Common myeloid progenitor, CD34-positive (primary cell): ENCODE results near the gene ZNF358.

Source experiments
- CTCF ChIA-PET: fragments of 350-600 bp; sonication (Branson Sonifier 250); formaldehyde crosslinking; loops from one replicate; lab custom pipeline; 2021; ENCODE audit warnings: antibody characterized with exemption; lab: Charles Lee
- POLR2A ChIA-PET: fragments of 350-600 bp; sonication (Branson Sonifier 250); formaldehyde crosslinking; loops from one replicate; lab custom pipeline; 2021; ENCODE audit warnings: antibody characterized with exemption; lab: Charles Lee
- DNase-seq, 3 donors: peaks; one replicate each; pipeline versions ENCODE4 v3.0.0 to v3.0.0-alpha.2; 2013
- H3K27ac ChIP-seq, 2 experiments: 1 replicate in 1 of 2; 2 replicates in 1 of 2; pipeline ENCODE4 v1.7.0; 2013; ENCODE audit warnings: inconsistent platforms in 2 of 2, low read length in 2 of 2, mild to moderate bottlenecking in 2 of 2, low read depth in 1 of 2, moderate library complexity in 1 of 2; ENCODE audit not compliant: severe bottlenecking in 2 of 2, insufficient read depth in 1 of 2, poor library complexity in 1 of 2
- H3K27me3 ChIP-seq, 5 experiments: replicated peaks in 2 of 5; 1 replicate in 3 of 5; 2 replicates in 2 of 5; pipeline versions ENCODE4 v1.6.1 to v1.7.0; 2013; ENCODE audit warnings: low read length in 4 of 5, mild to moderate bottlenecking in 2 of 5, moderate library complexity in 2 of 5, inconsistent platforms in 1 of 5; ENCODE audit not compliant: insufficient read depth in 5 of 5, control insufficient read depth in 4 of 5
- H3K36me3 ChIP-seq, 4 experiments: 1 replicate in 2 of 4; 2 replicates in 2 of 4; pipeline versions ENCODE4 v1.6.1 to v1.7.0; 2013; ENCODE audit warnings: low read length in 3 of 4, control low read depth in 1 of 4, mild to moderate bottlenecking in 1 of 4; ENCODE audit not compliant: control insufficient read depth in 4 of 4, insufficient read depth in 4 of 4
- H3K4me1 ChIP-seq, 4 experiments: 1 replicate in 3 of 4; 2 replicates in 1 of 4; pipeline versions ENCODE4 v1.6.1 to v1.7.1; 2013; ENCODE audit warnings: low read length in 3 of 4, mild to moderate bottlenecking in 3 of 4, control low read depth in 1 of 4, inconsistent platforms in 1 of 4, moderate library complexity in 1 of 4; ENCODE audit not compliant: control insufficient read depth in 4 of 4, insufficient read depth in 4 of 4; ENCODE audit errors: control extremely low read depth in 1 of 4
- H3K4me3 ChIP-seq, 7 experiments: 1 replicate in 4 of 7; 2 replicates in 3 of 7; pipeline versions ENCODE4 v1.5.1 to v1.7.0; 2013; ENCODE audit warnings: mild to moderate bottlenecking in 7 of 7, low read length in 6 of 7, moderate library complexity in 6 of 7, inconsistent platforms in 2 of 7, low read depth in 2 of 7, control low read depth in 1 of 7; ENCODE audit not compliant: insufficient read depth in 4 of 7, control insufficient read depth in 1 of 7; ENCODE audit errors: extremely low read depth in 1 of 7
- H3K9me3 ChIP-seq, 5 experiments: 1 replicate in 4 of 5; 2 replicates in 1 of 5; pipeline versions ENCODE4 v1.6.1 to v1.7.1; 2013; ENCODE audit warnings: low read length in 4 of 5, mild to moderate bottlenecking in 2 of 5, inconsistent platforms in 1 of 5, low read depth in 1 of 5, moderate library complexity in 1 of 5; ENCODE audit not compliant: control insufficient read depth in 4 of 5, insufficient read depth in 2 of 5; ENCODE audit errors: control extremely low read depth in 1 of 5
- WGBS: methylation state at CpG from one replicate; pipeline ENCODE4 v1.1.5; 2013; ENCODE audit not compliant: insufficient coverage; 5-methylcytosine and 5-hydroxymethylcytosine counted together

Gene ZNF358

DNA sequence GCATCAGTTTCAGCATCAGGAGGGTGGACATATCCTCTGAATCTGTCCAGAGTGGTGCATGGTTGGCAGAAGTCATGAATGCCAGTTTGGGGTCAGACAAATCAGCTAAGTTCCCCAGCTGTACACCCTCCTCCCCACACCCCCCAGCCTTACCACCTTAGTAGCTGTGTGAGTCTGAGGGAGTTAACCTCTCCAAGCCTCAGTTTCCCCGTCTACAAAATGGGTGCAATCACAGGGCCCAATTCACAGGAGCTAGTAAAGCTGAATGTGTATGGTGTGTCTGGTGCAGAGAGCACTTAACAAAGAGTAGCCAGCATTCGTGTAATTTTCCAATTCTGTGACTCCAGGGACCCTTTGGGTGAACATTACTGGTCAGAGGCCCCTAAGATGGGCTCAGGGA lies 13.4 kb upstream of the ZNF358 start:
- no peak overlapping the region for H3K4me3 ChIP-seq
- H3K4me1 ChIP-seq = peaks cover 0 to 24% (median 20%) of the 10 kb centered on the region in 4 experiments
- peaks cover 0 to 6% (median 0%) of the 10 kb centered on the region in 5 experiments for H3K9me3 ChIP-seq
- WGBS = 58% methylated on average over 2 of the region's 2 CpGs
- H3K36me3 ChIP-seq = no peaks in the 10 kb centered on the region
- ChIA-PET CTCF (no interaction called here), POLR2A (no interaction called here)
- DNase-seq = no peak
- no peak overlapping the region for H3K27ac ChIP-seq
- peaks cover 0 to 23% (median 7%) of the 10 kb centered on the region in 5 experiments for H3K27me3 ChIP-seq

DNA sequence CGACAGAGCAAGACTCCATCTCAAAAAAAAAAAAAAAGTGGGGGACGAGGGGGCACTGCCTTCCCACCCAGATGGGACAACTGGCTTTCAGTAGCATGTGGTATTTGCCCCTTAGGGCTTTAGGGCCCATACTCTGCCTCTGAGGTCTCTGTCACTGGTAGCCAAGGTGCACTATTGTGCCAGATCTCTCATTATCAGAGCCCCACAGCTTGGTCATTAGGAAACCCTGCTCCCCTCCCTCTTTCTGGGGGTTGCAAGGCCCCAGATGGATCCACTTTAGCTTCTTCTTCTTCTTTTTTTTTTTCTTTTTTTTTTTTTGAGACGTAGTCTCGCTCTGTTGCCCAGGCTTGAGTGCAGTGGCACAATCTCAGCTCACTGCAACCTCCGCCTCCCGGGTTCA lies 11.2 kb upstream of the ZNF358 start:
- Histone ChIP-seq H3K4me3 (no peak overlapping the region), H3K4me1 (peaks cover 0 to 24% (median 20%) of the 10 kb centered on the region in 4 experiments), H3K9me3 (peaks cover 0 to 6% (median 0%) of the 10 kb centered on the region in 5 experiments), H3K27ac (no peak overlapping the region), H3K36me3 (no peaks in the 10 kb centered on the region), H3K27me3 (peaks cover 0 to 23% (median 7%) of the 10 kb centered on the region in 5 experiments)
- WGBS = 81% methylated on average over 4 of the region's 6 CpGs
- DNase-seq = peak; percentile 61 to 92 (median 84)
- POLR2A ChIA-PET = interaction anchor here (0.6 kb wide), 1 partner anchor 31 kb away, joined by 3 read pairs; the partner anchor contains the start of gene PNPLA6
- CTCF ChIA-PET = interaction anchor here (1.1 to 4.6 kb wide), 4 partner anchors 7 to 16 kb away, joined by 4 to 18 read pairs (median 4); a partner anchor contains a TSS

DNA sequence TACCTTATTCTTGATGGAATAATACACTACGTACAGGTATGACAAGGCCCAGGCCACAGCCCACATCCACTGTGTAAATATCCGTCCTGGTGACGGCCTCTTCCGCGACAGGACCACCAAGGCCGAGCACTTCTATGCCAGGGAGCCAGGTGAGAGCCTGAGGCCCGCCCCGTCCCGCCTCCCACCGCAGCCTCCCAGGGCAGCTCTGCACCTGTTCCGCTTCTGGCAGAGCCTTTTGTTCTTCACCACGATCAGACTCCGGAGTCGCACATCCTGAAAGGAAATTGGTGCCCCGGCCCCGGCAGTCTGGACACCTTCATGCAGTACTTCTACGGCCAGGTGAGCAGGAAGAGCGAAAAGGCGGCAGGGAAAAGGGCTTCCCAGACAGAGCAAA lies 10.6 kb upstream of the ZNF358 start:
- 27% methylated on average over 18 of the region's 19 CpGs for WGBS
- H3K36me3 ChIP-seq = no peaks in the 10 kb centered on the region
- H3K27me3 ChIP-seq = peaks cover 0 to 21% (median 4%) of the 10 kb centered on the region in 5 experiments
- no peak overlapping the region for H3K27ac ChIP-seq
- CTCF ChIA-PET = interaction anchor here (1.1 to 4.6 kb wide), 4 partner anchors 8 to 16 kb away, joined by 4 to 18 read pairs (median 4); a partner anchor contains a TSS
- H3K4me3 ChIP-seq = peak overlapping the region in 3 of 7 experiments; percentile 28 to 70 (median 65)
- peaks cover 0 to 6% (median 0%) of the 10 kb centered on the region in 5 experiments for H3K9me3 ChIP-seq
- POLR2A ChIA-PET = no interaction called here
- DNase-seq = peak in 2 of 3 donors; percentile 38 to 62
- peaks cover 0 to 24% (median 20%) of the 10 kb centered on the region in 4 experiments for H3K4me1 ChIP-seq

DNA sequence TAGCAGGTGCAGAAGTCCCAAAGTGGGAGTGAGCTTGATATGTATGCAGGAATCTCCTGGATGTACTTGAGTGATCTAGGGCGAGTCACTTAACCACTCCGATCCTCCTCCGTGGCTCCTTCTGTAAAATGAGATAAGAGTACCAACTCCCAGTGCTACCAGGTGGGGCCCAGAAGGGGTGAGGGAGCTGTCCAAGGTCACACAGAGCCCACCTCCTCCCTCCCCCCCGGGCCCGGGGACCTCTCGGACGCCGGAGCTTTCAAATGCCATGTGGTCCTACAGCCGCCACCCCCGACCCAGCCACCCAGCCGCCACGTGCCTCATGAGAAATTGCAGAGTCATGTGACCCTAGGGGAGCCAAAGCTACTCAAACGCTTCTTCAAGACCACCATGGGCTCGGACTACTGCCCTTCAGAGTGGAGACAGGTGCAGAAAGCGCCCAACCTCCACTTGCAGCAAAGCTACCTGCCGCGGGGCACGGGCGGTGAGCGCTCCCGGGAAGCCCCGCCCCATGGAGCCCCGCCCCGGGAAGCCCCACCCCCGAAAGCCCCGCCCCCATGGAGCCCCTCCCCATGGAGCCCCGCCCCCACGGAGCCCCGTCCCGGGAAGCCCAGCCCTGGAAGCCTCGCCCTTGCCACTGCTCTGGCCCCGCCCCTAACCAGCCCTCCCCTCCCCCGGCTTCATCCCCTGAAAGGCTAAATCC lies 10.1 kb upstream of the ZNF358 start:
- DNase-seq = peak; percentile 34 to 81 (median 70)
- WGBS = 5% methylated on average over 14 of the region's 33 CpGs
- H3K36me3 ChIP-seq = no peaks in the 10 kb centered on the region
- H3K4me3 ChIP-seq = peak overlapping the region in 3 of 7 experiments; percentile 28 to 70 (median 65)
- no peak overlapping the region for H3K27ac ChIP-seq
- peaks cover 0 to 17% (median 0%) of the 10 kb centered on the region in 5 experiments for H3K27me3 ChIP-seq
- ChIA-PET POLR2A (no interaction called here), CTCF (interaction anchor here (1.5 to 4.6 kb wide), 2 partner anchors 8 to 9 kb away, joined by 5 to 18 read pairs; a partner anchor contains a TSS)
- peaks cover 0 to 20% (median 17%) of the 10 kb centered on the region in 4 experiments for H3K4me1 ChIP-seq
- peaks cover 0 to 2% (median 0%) of the 10 kb centered on the region in 5 experiments for H3K9me3 ChIP-seq

DNA sequence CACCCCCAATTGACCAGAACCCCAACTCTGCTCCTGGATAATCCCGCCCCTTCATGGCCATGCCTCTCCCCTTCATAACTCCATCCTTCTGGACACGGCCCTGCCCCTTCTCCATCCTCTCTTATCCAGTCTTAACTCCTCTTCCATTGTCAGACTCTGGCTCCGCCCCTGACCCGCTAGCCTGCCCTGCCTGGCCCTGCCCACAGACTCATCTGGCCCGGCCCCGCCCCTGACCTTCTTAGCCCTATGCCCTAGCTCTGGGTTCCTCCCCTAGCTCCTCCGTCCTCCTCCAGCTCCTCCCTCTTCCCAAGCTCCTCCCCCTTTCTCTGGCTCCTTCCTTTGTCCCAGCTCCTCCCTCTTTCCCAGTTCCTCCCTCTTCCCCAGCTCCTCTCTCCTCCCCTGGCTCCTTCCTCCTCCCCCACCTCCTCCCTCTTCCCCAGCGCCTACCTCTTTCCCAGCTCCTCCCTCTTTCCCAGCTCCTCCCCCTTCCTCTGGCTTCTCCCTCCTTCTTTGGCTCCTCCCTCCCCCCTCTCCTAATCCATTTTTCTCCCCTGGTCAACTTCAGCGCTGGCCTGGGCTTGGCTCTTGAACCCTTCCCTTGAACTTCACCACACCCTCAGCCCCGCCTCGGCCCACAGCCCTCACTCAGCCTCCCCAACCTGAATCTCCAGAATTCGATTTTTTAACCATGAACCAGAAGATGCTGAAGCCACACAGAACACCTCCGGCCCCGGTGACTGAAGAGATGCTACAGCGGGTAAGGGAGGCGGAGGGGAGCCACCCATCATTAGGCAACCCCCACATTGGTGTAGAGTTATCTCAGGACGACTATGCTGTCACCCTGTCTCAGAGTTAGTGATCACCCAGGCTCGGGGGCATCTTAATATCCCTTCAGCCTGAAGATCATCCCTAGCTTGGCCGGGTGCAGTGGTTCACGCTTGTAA lies 9.2 kb upstream of the ZNF358 start:
- peak overlapping the region in 1 of 7 experiments; percentile 2 for H3K4me3 ChIP-seq
- POLR2A ChIA-PET = no interaction called here
- DNase-seq = peak; percentile 73 to 86 (median 81)

DNA sequence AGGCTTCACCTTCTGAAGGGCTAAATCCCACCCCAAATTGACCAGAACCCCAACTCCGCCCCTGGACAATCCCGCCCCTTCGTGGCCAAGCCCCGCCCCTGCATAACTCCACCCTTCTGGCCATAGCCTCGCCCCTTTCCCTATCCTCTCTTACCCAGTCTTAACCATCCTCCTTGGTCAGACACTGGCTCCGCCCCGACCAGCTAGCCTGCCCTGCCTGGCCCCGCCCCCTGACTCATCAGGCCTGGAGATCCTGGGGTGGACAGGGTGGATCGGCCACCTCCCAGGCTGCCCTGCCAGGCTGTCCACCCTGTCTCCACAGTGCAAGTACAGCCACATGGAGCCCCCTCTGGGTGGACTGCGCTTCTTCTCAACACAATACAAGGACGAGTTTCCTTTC lies 8.0 kb upstream of the ZNF358 start:
- 45% methylated on average over 10 of the region's 11 CpGs for WGBS
- Histone ChIP-seq H3K36me3 (no peaks in the 10 kb centered on the region), H3K9me3 (peaks cover 0 to 1% (median 0%) of the 10 kb centered on the region in 5 experiments), H3K4me3 (no peak overlapping the region), H3K27ac (no peak overlapping the region), H3K27me3 (no peaks in the 10 kb centered on the region), H3K4me1 (peaks cover 0 to 14% (median 10%) of the 10 kb centered on the region in 4 experiments)
- ChIA-PET CTCF (interaction anchor here (4.6 kb wide), 1 partner anchor 11 kb away, joined by 18 read pairs; a partner anchor contains a TSS), POLR2A (no interaction called here)
- peak; percentile 40 to 56 (median 51) for DNase-seq

More for the DNA sequence above, 9.2 kb upstream of the ZNF358 start:
- Histone ChIP-seq H3K27me3 (peaks cover 0 to 9% (median 0%) of the 10 kb centered on the region in 5 experiments), H3K27ac (no peak overlapping the region), H3K36me3 (no peaks in the 10 kb centered on the region), H3K9me3 (peaks cover 0 to 1% (median 0%) of the 10 kb centered on the region in 5 experiments), H3K4me1 (peaks cover 0 to 14% (median 10%) of the 10 kb centered on the region in 4 experiments)
- CTCF ChIA-PET = interaction anchor here (4.6 kb wide), 1 partner anchor 9 kb away, joined by 18 read pairs; a partner anchor contains a TSS
- WGBS = 31% methylated on average over 15 of the region's 20 CpGs
